H1 (cell line): ENCODE measurements around the gene SBF2. TPM values are rescaled to one million over a fixed set of nuclear protein-coding genes. Genes with fewer than 3 reads are reported as not detected.
A peak's percentile ranks its signal among the peaks of the same experiment; 100 is the strongest.

Experiments
- CTCF ChIA-PET: fragments of 300-600 bp; sonication (Branson Sonifier 250); formaldehyde crosslinking; loops from one replicate; lab custom pipeline; 2021; ENCODE audit not compliant: partially characterized antibody; lab: Charles Lee
- POLR2A ChIA-PET: fragments of 300-600 bp; sonication (Branson Sonifier 250); formaldehyde crosslinking; loops from one replicate; lab custom pipeline; 2021; ENCODE audit warnings: inconsistent platforms; ENCODE audit not compliant: partially characterized antibody; lab: Charles Lee
- DNase-seq, 2 experiments: peaks; one replicate each; pipeline versions ENCODE4 v3.0.0 to v3.0.0-alpha.2; 2010 to 2022; ENCODE audit warnings: low spot score in 2 of 2, low read depth in 1 of 2, mixed read lengths in 1 of 2
- FAIRE-seq: peaks from 2 replicates; lab custom pipeline; 2011; peaks lifted over from hg19 to GRCh38; lab: Jason Lieb, UNC
- H2AFZ ChIP-seq: 2 replicates; pipeline ENCODE4 v1.8.1; 2012; ENCODE audit warnings: low read length, inconsistent platforms
- H2AK5ac ChIP-seq: 2 replicates; pipeline ENCODE4 v1.6.1; 2013; ENCODE audit warnings: low read depth, low read length
- H2BK120ac ChIP-seq: replicated peaks from 2 replicates; pipeline ENCODE3; 2013; ENCODE audit warnings: low read depth, low read length, inconsistent platforms
- H2BK12ac ChIP-seq: 2 replicates; pipeline ENCODE4 v1.6.1; 2013; ENCODE audit warnings: low read depth, low read length
- H2BK15ac ChIP-seq: 2 replicates; pipeline ENCODE4 v1.6.1; 2013; ENCODE audit warnings: low read length
- H2BK20ac ChIP-seq: 2 replicates; pipeline ENCODE4 v1.6.1; 2013; ENCODE audit warnings: low read length
- H2BK5ac ChIP-seq: 2 replicates; pipeline ENCODE4 v1.6.1; 2013; ENCODE audit warnings: low read depth, low read length
- H3K14ac ChIP-seq: 2 replicates; pipeline ENCODE4 v1.6.1; 2013; ENCODE audit warnings: inconsistent platforms; ENCODE audit not compliant: insufficient read length
- H3K18ac ChIP-seq: 2 replicates; pipeline ENCODE4 v1.6.1; 2013; ENCODE audit warnings: low read length; ENCODE audit errors: extremely low read depth
- H3K23ac ChIP-seq: 2 replicates; pipeline ENCODE4 v1.6.1; 2013; ENCODE audit warnings: inconsistent platforms; ENCODE audit not compliant: insufficient read length
- H3K23me2 ChIP-seq: 2 replicates; pipeline ENCODE4 v1.6.1; 2013; ENCODE audit warnings: low read depth, low read length
- H3K27ac ChIP-seq: 2 replicates; pipeline ENCODE4 v1.6.1; 2011; ENCODE audit warnings: low read depth, low read length, inconsistent platforms
- H3K27me3 ChIP-seq, 4 experiments: replicated peaks in 1 of 4; 1 replicate in 1 of 4; 2 replicates in 3 of 4; pipeline versions ENCODE4 v1.6.1 to v1.8.1; 2011 to 2013; ENCODE audit warnings: low read length in 3 of 4, mild to moderate bottlenecking in 3 of 4, inconsistent platforms in 2 of 4, mixed read lengths in 2 of 4, moderate library complexity in 1 of 4; ENCODE audit not compliant: control insufficient read depth in 3 of 4, insufficient read depth in 3 of 4; ENCODE audit errors: extremely low read depth in 1 of 4
- H3K36me3 ChIP-seq, 4 experiments: 2 replicates each; pipeline versions ENCODE4 v1.6.1 to v1.8.1; 2011 to 2013; ENCODE audit warnings: mild to moderate bottlenecking in 4 of 4, low read length in 3 of 4, moderate library complexity in 2 of 4, control low read depth in 1 of 4, inconsistent platforms in 1 of 4; ENCODE audit not compliant: insufficient read depth in 4 of 4, control insufficient read depth in 2 of 4
- H3K4ac ChIP-seq: replicated peaks from 2 replicates; pipeline ENCODE3; 2013; ENCODE audit warnings: low read length, low read depth, mixed read lengths, inconsistent platforms; ENCODE audit not compliant: insufficient read length
- H3K4me1 ChIP-seq, 4 experiments: replicated peaks in 1 of 4; 1 replicate in 1 of 4; 2 replicates in 3 of 4; pipeline versions ENCODE4 v1.6.1 to v1.8.1; 2011 to 2013; ENCODE audit warnings: low read length in 3 of 4, inconsistent platforms in 2 of 4, mixed read lengths in 1 of 4; ENCODE audit not compliant: insufficient read depth in 4 of 4, control insufficient read depth in 3 of 4
- H3K4me2 ChIP-seq, 2 experiments: 2 replicates each; pipeline versions ENCODE4 v1.6.1 to v1.8.1; 2011 to 2013; ENCODE audit warnings: low read depth in 2 of 2, low read length in 2 of 2, control low read depth in 1 of 2, inconsistent platforms in 1 of 2, mild to moderate bottlenecking in 1 of 2; ENCODE audit not compliant: insufficient read depth in 1 of 2
- H3K4me3 ChIP-seq, 4 experiments: fragments of 200-600, 300-600 bp in 1 of 4; sonication (generic), shearing (Covaris generic), sonication (Bioruptor Twin) in 1 of 4; 2 replicates each; pipeline versions ENCODE4 v1.5.1 to v1.8.1; 2011 to 2016; ENCODE audit warnings: low read length in 4 of 4, low read depth in 3 of 4, control low read depth in 2 of 4, inconsistent platforms in 2 of 4, mild to moderate bottlenecking in 2 of 4, mixed read lengths in 1 of 4, moderate library complexity in 1 of 4; ENCODE audit not compliant: insufficient read depth in 2 of 4; ENCODE audit errors: extremely low read depth in 1 of 4
- H3K56ac ChIP-seq: replicated peaks from 2 replicates; pipeline ENCODE3; 2013; ENCODE audit warnings: low read depth, mild to moderate bottlenecking, mixed read lengths, low read length, inconsistent platforms; ENCODE audit not compliant: insufficient read length
- H3K79me1 ChIP-seq: 2 replicates; pipeline ENCODE4 v1.6.1; 2013; ENCODE audit warnings: low read depth, low read length, control low read depth
- H3K79me2 ChIP-seq, 2 experiments: 2 replicates each; pipeline versions ENCODE4 v1.6.1 to v1.8.1; 2012 to 2013; ENCODE audit warnings: low read length in 2 of 2, mild to moderate bottlenecking in 2 of 2, inconsistent platforms in 1 of 2; ENCODE audit not compliant: insufficient read depth in 2 of 2, control insufficient read depth in 1 of 2
- H3K9ac ChIP-seq, 4 experiments: replicated peaks in 1 of 4; 1 replicate in 1 of 4; 2 replicates in 3 of 4; pipeline versions ENCODE4 v1.6.1 to v1.8.1; 2011 to 2013; ENCODE audit warnings: low read depth in 3 of 4, low read length in 3 of 4, control low read depth in 2 of 4, mild to moderate bottlenecking in 2 of 4, moderate library complexity in 2 of 4, inconsistent platforms in 1 of 4; ENCODE audit errors: extremely low read depth in 1 of 4
- H3K9me3 ChIP-seq, 2 experiments: 2 replicates each; pipeline versions ENCODE4 v1.6.1 to v1.8.1; 2012 to 2013; ENCODE audit warnings: mild to moderate bottlenecking in 2 of 2, moderate library complexity in 2 of 2, control low read depth in 1 of 2, inconsistent platforms in 1 of 2, low read depth in 1 of 2, low read length in 1 of 2, mixed read lengths in 1 of 2; ENCODE audit not compliant: insufficient read depth in 2 of 2
- H4K20me1 ChIP-seq, 2 experiments: replicated peaks in 1 of 2; 2 replicates each; pipeline versions ENCODE3 to v1.8.1; 2011 to 2013; ENCODE audit warnings: inconsistent platforms in 2 of 2, low read length in 2 of 2, mild to moderate bottlenecking in 1 of 2; ENCODE audit not compliant: insufficient read depth in 2 of 2, control insufficient read depth in 1 of 2
- H4K5ac ChIP-seq: 2 replicates; pipeline ENCODE4 v1.6.1; 2013; ENCODE audit warnings: low read length, low read depth, mixed read lengths, inconsistent platforms; ENCODE audit not compliant: insufficient read length
- H4K8ac ChIP-seq: 2 replicates; pipeline ENCODE4 v1.8.0; 2013; ENCODE audit warnings: mild to moderate bottlenecking, moderate library complexity, low read length, inconsistent platforms; ENCODE audit not compliant: insufficient read depth; ENCODE audit errors: extremely low read depth
- H4K91ac ChIP-seq: replicated peaks from 2 replicates; pipeline ENCODE3; 2013; ENCODE audit warnings: low read length, mixed read lengths, inconsistent platforms; ENCODE audit not compliant: insufficient read length
- ASH2L ChIP-seq: fragments of 200-600, 300-600 bp; sonication (generic); IDR thresholded peaks from one replicate; pipeline ENCODE4 v1.7.1; 2017; ENCODE audit warnings: low read length
- EGR1 ChIP-seq: IDR thresholded peaks from 2 replicates; pipeline ENCODE4 v1.6.1; 2011; ENCODE audit warnings: low read depth, low read length, borderline replicate concordance
- MAFK ChIP-seq: IDR thresholded peaks from 2 replicates; pipeline ENCODE4 v1.6.1; 2012; ENCODE audit warnings: low read depth, mild to moderate bottlenecking, improper control_type of control experiment, low read length
- POLR2AphosphoS5 ChIP-seq: IDR thresholded peaks from 2 replicates; pipeline ENCODE4 v1.6.1; 2011; ENCODE audit warnings: low read depth, low read length
- POU5F1 ChIP-seq: IDR thresholded peaks from 2 replicates; pipeline ENCODE4 v1.6.1; 2011; ENCODE audit warnings: low read depth, mild to moderate bottlenecking, low read length, moderate library complexity
- RFX5 ChIP-seq: IDR thresholded peaks from 2 replicates; pipeline ENCODE4 v1.6.1; 2011; ENCODE audit warnings: low read depth, low read length, improper control_type of control experiment, borderline replicate concordance
- SIRT6 ChIP-seq: IDR thresholded peaks from one replicate; pipeline ENCODE4 v1.7.1; 2012; ENCODE audit warnings: low read length, inconsistent platforms
- TAF1 ChIP-seq: IDR thresholded peaks from 2 replicates; pipeline ENCODE4 v1.6.1; 2011; ENCODE audit warnings: mild to moderate bottlenecking, low read depth, low read length
- TBP ChIP-seq: IDR thresholded peaks from 2 replicates; pipeline ENCODE4 v1.6.1; 2011; ENCODE audit warnings: low read depth, low read length, improper control_type of control experiment
- YY1 ChIP-seq: IDR thresholded peaks from 2 replicates; pipeline ENCODE4 v1.6.1; 2011; ENCODE audit warnings: low read depth, mild to moderate bottlenecking, low read length
- WGBS, 2 experiments: shearing (Covaris generic) in 1 of 2; methylation state at CpG; one replicate each; pipeline versions ENCODE4 v1.1.6 to v1.1.7; 2013 to 2015; ENCODE audit warnings: low lambda C conversion rate in 2 of 2, mixed read lengths in 2 of 2, inconsistent platforms in 1 of 2, low coverage in 1 of 2, missing lambda C conversion rate in 1 of 2; ENCODE audit not compliant: insufficient replicate concordance in 2 of 2, insufficient coverage in 1 of 2, insufficient read length in 1 of 2; ENCODE audit errors: extremely low coverage in 1 of 2, missing lambda C conversion rate in 1 of 2; 5-methylcytosine and 5-hydroxymethylcytosine counted together
- polyA plus RNA-seq, 7 experiments: library from polyadenylated mRNA; depleted of rRNA in 3 of 7; stranded (reverse) in 5 of 7; unstranded in 2 of 7; fragments of >200 nt in 5 of 7; fragments of 200-250 nt in 2 of 7; gene quantifications; 1 replicate in 5 of 7; 2 replicates in 1 of 7; 4 replicates in 1 of 7; pipeline versions ENCODE4 v1.2.1 to v1.2.3, GENCODE V29; 2011 to 2013; ENCODE audit warnings: missing spikeins in 2 of 7, mixed read lengths in 2 of 7
- total RNA-seq: library from RNA; stranded (reverse); fragmentation: NEBNext Ultra II Directional; extraction: Animal tissue kit (Norgen Biotek cat#: 25700); gene quantifications from 2 replicates; pipeline ENCODE4 v1.2.1, GENCODE V29; 2021
- TF ChIP-seq, protein P1 (sequence below): IDR thresholded peaks from 2 replicates; pipeline ENCODE4 v1.6.1; 2011; ENCODE audit warnings: low read length, improper control_type of control experiment
- TF ChIP-seq, protein P2 (sequence below): IDR thresholded peaks from 2 replicates; pipeline ENCODE4 v1.6.1; 2012; ENCODE audit warnings: low read length, inconsistent platforms

SBF2 gene
- total and polyA plus RNA-seq, 2 of the 8 experiments (the other 6 are each of a cell fraction or from before 2014, with no cell fraction given) = 36.7 to 50.5 TPM

DNA sequence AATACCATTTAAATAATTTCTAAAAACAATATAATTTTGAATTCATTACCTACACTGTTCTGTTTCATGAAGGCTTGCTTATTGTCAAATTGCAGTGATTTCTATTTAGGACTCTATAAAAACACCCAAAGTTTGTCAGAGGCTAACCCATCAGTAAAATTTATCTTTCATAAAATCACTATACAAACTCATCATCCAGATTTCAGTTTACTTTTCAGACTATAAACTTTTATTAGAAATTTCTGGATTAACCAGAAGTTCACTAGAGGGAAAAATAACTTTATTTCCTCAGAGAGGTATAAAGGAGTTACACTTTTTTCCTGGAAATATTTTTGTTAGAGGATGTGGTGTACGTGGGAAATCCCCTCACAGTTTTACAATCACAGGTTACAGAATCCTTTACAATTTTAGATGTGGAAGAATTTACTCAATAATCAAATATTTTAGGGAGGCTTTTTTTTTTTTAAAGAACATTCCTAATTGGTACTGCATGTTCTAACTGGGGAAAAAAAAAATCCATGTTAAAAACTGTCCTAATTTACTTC lies 453.5 kb downstream of the SBF2 start:
- Histone ChIP-seq H3K4ac (no peak overlapping the region), H2BK20ac (no peak overlapping the region), H2BK12ac (no peak overlapping the region), H4K91ac (no peak overlapping the region), H3K36me3 (peaks cover 0 to 3% (median 1%) of the 10 kb centered on the region in 4 experiments; a peak in 1 of 8 replicates), H3K27me3 (no peaks in the 10 kb centered on the region), H4K8ac (no peak overlapping the region), H3K23ac (no peak overlapping the region), H2AK5ac (no peak overlapping the region), H2BK15ac (no peak overlapping the region), H3K4me1 (peaks cover 0 to 8% (median 5%) of the 10 kb centered on the region in 4 experiments; a peak in 3 of 7 replicates), H3K23me2 (no peaks in the 10 kb centered on the region), H3K79me2 (no peaks in the 10 kb centered on the region), H3K4me2 (no peak overlapping the region), H2BK5ac (no peak overlapping the region), H3K9ac (no peak overlapping the region), H3K18ac (no peak overlapping the region), H3K4me3 (no peak overlapping the region), H2BK120ac (no peak overlapping the region), H3K14ac (no peak overlapping the region), H3K27ac (no peak overlapping the region), H3K9me3 (no peaks in the 10 kb centered on the region), H3K56ac (no peak overlapping the region), H4K20me1 (no peaks in the 10 kb centered on the region), H2AFZ (no peak overlapping the region), H4K5ac (peak overlapping the region; percentile 43), H3K79me1 (no peaks in the 10 kb centered on the region)
- DNase-seq = no peak
- FAIRE-seq = no peak
- CTCF ChIA-PET = interaction anchor here (0.7 to 1.3 kb wide), 2 partner anchors 71 to 127 kb away, joined by 3 read pairs; no protein-coding TSS in a partner anchor
- POLR2A ChIA-PET = no interaction called here
- 81% methylated on average over 1 of the region's 1 CpG; no CpG with 5 or more reads in 1 of the 2 experiments for WGBS, 2 experiments
- TF ChIP-seq SIRT6 (no peak), MAFK (no peak), ASH2L (no peak), YY1 (no peak), POLR2AphosphoS5 (no peak), TAF1 (no peak), POU5F1 (no peak), RFX5 (no peak), TBP (no peak), EGR1 (no peak)
- TF ChIP-seq, protein P1, sequence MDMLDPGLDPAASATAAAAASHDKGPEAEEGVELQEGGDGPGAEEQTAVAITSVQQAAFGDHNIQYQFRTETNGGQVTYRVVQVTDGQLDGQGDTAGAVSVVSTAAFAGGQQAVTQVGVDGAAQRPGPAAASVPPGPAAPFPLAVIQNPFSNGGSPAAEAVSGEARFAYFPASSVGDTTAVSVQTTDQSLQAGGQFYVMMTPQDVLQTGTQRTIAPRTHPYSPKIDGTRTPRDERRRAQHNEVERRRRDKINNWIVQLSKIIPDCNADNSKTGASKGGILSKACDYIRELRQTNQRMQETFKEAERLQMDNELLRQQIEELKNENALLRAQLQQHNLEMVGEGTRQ = no peak
- TF ChIP-seq, protein P2, sequence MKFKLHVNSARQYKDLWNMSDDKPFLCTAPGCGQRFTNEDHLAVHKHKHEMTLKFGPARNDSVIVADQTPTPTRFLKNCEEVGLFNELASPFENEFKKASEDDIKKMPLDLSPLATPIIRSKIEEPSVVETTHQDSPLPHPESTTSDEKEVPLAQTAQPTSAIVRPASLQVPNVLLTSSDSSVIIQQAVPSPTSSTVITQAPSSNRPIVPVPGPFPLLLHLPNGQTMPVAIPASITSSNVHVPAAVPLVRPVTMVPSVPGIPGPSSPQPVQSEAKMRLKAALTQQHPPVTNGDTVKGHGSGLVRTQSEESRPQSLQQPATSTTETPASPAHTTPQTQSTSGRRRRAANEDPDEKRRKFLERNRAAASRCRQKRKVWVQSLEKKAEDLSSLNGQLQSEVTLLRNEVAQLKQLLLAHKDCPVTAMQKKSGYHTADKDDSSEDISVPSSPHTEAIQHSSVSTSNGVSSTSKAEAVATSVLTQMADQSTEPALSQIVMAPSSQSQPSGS = no peak
